NCI-H82 treated with DMSO at 0.1 percent for 48 hours (cell line): ENCODE results near the gene NRXN3.

Source experiments
- DNase-seq: peaks from one replicate; lab custom pipeline; 2025; ENCODE audit not compliant: unreplicated experiment; lab: John Stamatoyannopoulos, UW

The NRXN3 gene

GRCh38 chr14:79585845-79586244 is 1415.7 kb downstream of the NRXN3 start:
- DNase-seq, result no peak

GRCh38 chr14:79586416-79586815 is 1416.2 kb downstream of the NRXN3 start:
- DNase-seq, result no peak

GRCh38 chr14:79586989-79587598 is 1416.9 kb downstream of the NRXN3 start:
- DNase-seq, result no peak

- no peak for DNase-seq
Measured at GRCh38 chr14:79587875-79588274, 1417.7 kb downstream of the NRXN3 start.

GRCh38 chr14:79588398-79588797 is 1418.2 kb downstream of the NRXN3 start:
- no peak for DNase-seq

- DNase-seq, result no peak
Measured at GRCh38 chr14:79596551-79596950, 1426.4 kb downstream of the NRXN3 start.

- DNase-seq, result no peak
Measured at GRCh38 chr14:79597566-79597965, 1427.4 kb downstream of the NRXN3 start.

- DNase-seq, result no peak
Measured at GRCh38 chr14:79598339-79598738, 1428.2 kb downstream of the NRXN3 start.

GRCh38 chr14:79599239-79599638 is 1429.1 kb downstream of the NRXN3 start:
- DNase-seq, result no peak

GRCh38 chr14:79600406-79600805 is 1430.2 kb downstream of the NRXN3 start:
- DNase-seq, result no peak

- no peak for DNase-seq
Measured at GRCh38 chr14:79601579-79601978, 1431.4 kb downstream of the NRXN3 start.

GRCh38 chr14:79602045-79602444 is 1431.9 kb downstream of the NRXN3 start:
- DNase-seq, result no peak

GRCh38 chr14:79602742-79603141 is 1432.6 kb downstream of the NRXN3 start:
- DNase-seq, result no peak

GRCh38 chr14:79605849-79606248 is 1435.7 kb downstream of the NRXN3 start:
- DNase-seq, result no peak

GRCh38 chr14:79608446-79608845 is 1438.3 kb downstream of the NRXN3 start:
- DNase-seq, result no peak

GRCh38 chr14:79613625-79614024 is 1443.5 kb downstream of the NRXN3 start:
- no peak for DNase-seq

GRCh38 chr14:79614448-79614847 is 1444.3 kb downstream of the NRXN3 start:
- DNase-seq, result no peak

GRCh38 chr14:79627058-79627457 is 1456.9 kb downstream of the NRXN3 start:
- no peak for DNase-seq

GRCh38 chr14:79629411-79630287 is 1459.5 kb downstream of the NRXN3 start:
- no peak for DNase-seq

- no peak for DNase-seq
Measured at GRCh38 chr14:79630288-79630960, 1460.3 kb downstream of the NRXN3 start.

- DNase-seq, result no peak
Measured at GRCh38 chr14:79631276-79631675, 1461.1 kb downstream of the NRXN3 start.

GRCh38 chr14:79638672-79639266 is 1468.6 kb downstream of the NRXN3 start:
- no peak for DNase-seq
